ES-I3 (cell line): ENCODE measurements around the gene PPP1R3C.

ENCODE experiments used
- H3K36me3 ChIP-seq: 2 replicates; pipeline ENCODE4 v1.6.1; 2013; ENCODE audit warnings: mild to moderate bottlenecking, low read length, control low read depth, moderate library complexity; ENCODE audit not compliant: insufficient read depth
- H3K4me1 ChIP-seq: 2 replicates; pipeline ENCODE4 v1.6.1; 2013; ENCODE audit warnings: mild to moderate bottlenecking, control low read depth, low read length; ENCODE audit not compliant: insufficient read depth
- H3K9ac ChIP-seq: 2 replicates; pipeline ENCODE4 v1.6.1; 2013; ENCODE audit warnings: low read depth, mild to moderate bottlenecking, low read length, moderate library complexity
- H3K9me3 ChIP-seq: 2 replicates; pipeline ENCODE4 v1.6.1; 2013; ENCODE audit warnings: mild to moderate bottlenecking, low read length, moderate library complexity; ENCODE audit not compliant: control insufficient read depth, insufficient read depth

Gene PPP1R3C

DNA sequence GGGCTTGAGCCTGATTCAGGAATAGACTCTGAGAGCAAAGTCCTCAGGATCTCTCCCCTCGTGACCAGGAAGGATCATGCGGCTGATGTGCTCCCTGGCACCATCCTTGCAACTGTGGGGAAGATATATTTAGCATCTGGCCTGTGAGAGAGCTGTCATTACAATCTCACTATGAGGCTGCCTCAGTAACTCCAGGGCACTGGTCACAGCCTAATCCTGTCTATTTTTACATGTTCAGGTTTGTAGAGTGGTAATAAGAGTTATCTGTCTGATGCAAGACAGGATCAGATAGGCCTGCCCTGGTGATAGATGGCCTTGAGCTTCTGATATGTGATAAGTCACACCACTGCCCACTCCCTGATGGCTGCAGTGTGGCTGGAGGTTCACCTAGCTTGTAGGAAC is 50.7 kb downstream of the PPP1R3C start:
- no peaks in the 10 kb centered on the region for H3K36me3 ChIP-seq
- no peak overlapping the region for H3K9ac ChIP-seq
- no peaks in the 10 kb centered on the region for H3K9me3 ChIP-seq
- H3K4me1 ChIP-seq, result no peaks in the 10 kb centered on the region

DNA sequence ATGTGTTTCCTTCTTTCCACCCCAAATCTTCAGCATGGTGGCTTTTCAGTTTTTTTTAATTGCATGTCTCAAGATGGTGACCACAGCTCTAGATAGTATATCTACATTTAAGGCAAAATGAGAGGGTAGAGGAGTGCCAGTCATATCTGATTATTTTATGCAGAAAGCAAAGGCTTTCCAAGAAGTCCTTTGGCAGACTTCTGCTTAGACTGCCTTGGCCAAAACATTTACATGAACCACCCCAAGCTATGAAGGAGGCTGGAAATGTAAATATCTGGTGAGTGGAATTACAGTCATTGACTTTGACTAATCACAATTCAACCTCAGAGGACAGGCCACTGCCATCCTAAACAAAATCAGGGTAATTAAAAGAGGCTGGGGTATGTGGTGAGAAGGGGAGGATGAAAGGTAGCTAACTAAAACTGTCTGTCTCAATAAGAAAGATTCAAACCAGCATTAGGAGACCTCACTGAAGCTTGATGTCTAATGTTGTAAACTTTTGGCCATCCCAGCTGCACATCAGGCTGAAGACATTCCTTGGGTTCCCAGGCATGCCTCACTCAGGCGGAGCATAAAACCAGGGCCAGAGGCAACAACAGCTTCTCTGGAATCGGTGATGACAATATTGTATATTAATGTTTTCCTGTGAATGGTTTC is 53.4 kb downstream of the PPP1R3C start:
- Histone ChIP-seq H3K9me3 (no peaks in the 10 kb centered on the region), H3K36me3 (no peaks in the 10 kb centered on the region), H3K9ac (no peak overlapping the region), H3K4me1 (no peaks in the 10 kb centered on the region)
